ENCODE results near the gene HMGCR. TPM values are rescaled to one million over a fixed set of nuclear protein-coding genes. Genes with fewer than 3 reads are reported as not detected.

HMGCR gene
- total RNA-seq, 1 donor from 2014 or later, result 10.1 TPM

DNA sequence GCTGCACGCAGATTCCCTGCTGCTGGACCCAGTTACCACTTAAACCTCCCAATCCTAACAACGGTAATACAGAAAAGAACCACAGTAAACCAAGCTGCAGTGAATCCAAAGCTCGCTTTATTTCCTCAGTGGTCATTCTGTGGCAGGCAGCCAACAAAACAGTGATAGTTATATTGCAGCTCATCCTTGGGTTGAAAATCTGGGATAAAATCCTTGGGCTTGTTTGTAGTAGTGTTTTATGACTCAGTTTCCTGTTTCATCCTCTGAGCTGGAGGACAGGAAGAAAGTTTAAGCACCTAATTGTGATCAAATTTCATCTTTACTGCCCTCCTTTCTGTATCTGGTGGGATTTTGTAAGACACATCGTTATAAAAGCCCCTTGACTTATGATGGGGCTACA lies 31.4 kb downstream of the HMGCR start:
- no peak for DNase-seq
- no peak for ATAC-seq
- intact Hi-C loops (cut with micrococcal nuclease), result no loop called here

DNA sequence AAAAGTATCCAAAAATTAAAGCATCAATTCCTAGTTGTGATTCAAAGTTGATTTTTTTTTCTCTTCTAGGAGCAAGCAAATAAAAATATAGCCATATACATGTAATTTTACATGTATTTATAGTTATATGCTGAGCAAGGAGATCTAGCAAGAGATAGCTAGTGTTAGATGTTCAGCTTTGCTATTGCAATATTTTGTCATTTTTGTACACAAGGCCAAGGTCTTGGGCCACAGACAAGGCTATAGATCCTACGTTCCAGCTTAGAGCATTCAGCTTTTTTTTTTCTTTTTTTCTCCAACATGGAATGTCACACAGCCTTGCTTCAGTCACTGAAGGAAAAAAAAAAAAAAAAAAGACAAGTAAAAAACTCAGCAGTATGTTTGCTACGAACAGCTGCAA lies 36.8 kb downstream of the HMGCR start:
- ATAC-seq, result no peak
- DNase-seq, result no peak
- intact Hi-C loops (cut with micrococcal nuclease), result no loop called here

DNA sequence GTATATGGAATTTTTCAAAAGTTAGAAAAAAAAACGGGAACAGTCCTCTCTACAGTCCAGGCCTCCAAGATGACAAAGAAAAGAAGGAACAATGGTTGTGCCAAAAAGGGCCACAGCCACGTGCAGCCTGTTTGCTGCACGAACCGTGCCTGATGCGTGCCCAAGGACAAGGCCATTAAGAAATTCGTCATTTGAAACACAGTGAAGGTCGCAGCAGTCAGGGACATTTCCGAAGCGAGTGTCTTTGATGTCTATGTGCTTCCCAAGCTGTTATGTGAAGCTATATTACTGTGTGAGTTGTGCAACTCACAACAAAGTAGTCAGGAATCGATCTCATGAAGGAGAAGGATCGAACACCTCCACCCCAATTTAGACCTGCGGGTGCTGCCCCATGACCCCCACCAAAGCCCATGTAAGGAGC lies 37.4 kb downstream of the HMGCR start:
- no peak for ATAC-seq
- intact Hi-C loops (cut with micrococcal nuclease), result no loop called here
- no peak for DNase-seq

DNA sequence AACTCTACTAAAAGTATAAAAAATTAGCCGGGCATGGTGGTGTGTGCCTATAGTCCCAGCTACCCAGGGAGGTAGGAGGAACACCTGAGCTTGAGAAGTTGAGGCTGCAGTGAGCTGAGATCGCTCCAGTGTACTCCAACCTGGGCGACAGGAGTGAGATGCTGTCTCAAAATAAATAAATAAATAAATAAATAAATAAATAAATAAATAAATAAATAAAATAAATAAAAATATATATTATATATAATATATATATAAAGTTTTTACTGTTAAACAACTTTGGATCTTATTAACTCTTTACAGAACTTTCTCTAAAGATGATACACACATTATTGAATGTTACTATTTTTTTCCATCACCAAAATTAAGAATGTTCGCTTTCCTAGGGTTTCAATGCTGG lies 38.4 kb downstream of the HMGCR start:
- DNase-seq, result no peak
- intact Hi-C loops (cut with micrococcal nuclease), result no loop called here

DNA sequence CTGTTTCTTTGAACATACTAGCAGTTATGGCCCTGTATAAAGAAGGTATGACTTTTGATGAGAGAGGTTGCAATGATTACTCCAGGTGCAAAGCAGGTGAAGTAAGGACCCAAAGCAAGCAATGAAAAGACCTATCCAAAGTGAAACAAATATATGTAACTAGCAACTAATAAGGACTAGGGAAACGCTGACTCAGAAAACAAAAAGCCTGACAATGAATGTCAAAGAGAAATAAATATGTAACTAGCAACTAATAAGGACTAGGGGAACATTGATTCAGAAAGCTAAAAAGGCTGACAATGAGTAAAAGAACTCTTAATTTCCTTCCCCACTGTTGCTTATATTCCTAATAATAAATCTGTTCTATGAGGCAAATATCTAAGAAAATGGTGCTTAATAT lies 43.1 kb downstream of the HMGCR start:
- DNase-seq, result no peak
- intact Hi-C loops (cut with micrococcal nuclease), result no loop called here
- ATAC-seq, result no peak

More for the DNA sequence above, 38.4 kb downstream of the HMGCR start:
- no peak for ATAC-seq

DNA sequence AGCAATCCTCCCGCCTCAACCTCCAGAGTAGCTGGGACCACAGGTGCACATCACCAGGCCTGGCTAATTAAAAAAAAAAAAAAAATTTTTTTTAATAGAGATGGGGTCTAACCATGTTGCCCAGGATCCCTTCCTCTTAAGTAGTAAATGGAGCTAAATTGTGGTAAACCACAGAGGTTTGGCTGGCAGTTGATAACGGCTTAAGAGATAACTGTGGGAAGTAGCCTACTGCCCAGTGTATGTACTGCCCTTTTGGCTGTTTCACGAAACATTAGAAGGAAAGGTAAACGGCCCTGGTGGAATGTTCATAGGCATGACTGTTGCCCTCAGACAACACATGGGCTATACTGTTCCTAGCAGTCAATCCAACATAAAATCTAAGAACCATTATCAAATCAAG lies 44.4 kb downstream of the HMGCR start:
- ATAC-seq (no peak), DNase-seq (no peak)
- intact Hi-C loops (cut with micrococcal nuclease), result no loop called here

DNA sequence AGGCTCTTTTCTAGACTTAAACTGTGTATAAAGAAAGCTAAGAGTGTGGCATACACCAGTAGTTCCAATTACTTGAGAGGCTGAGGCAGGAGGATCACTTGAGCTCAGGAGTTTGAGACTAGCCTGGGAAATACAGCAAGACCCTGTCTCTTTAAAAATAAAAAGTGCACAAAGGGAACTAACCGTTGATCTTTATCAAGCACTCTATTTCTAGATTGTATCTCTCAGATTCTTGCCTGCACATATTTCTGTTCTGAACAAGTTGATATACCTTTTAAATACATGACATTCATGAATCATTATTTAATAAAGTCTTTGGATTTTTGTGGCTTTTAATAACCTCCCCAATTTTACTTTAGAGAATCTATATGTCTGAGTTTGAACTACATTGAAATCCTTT lies 47.2 kb downstream of the HMGCR start:
- intact Hi-C loops (cut with micrococcal nuclease), result no loop called here
- no peak for ATAC-seq
- no peak for DNase-seq

DNA sequence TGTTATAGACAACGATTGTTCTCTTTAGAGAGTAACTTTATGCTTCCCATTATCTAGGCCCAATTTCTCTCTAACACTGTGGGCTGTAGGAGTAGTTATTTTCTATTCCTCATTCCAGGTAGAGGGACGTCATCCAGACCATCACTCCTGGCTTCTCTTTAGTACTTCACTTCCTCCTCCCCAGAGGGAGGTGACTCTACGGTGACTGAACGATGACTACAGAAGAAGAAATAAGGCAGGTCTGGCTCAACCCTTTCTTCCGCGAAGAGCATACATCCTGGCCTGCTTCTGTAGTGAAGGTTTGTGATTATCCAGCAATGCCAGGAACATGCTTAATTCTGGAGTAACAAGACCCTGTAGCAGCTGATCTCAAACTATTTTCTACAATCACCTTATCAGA lies 50.8 kb downstream of the HMGCR start:
- ATAC-seq, result no peak
- intact Hi-C loops (cut with micrococcal nuclease), result no loop called here

DNA sequence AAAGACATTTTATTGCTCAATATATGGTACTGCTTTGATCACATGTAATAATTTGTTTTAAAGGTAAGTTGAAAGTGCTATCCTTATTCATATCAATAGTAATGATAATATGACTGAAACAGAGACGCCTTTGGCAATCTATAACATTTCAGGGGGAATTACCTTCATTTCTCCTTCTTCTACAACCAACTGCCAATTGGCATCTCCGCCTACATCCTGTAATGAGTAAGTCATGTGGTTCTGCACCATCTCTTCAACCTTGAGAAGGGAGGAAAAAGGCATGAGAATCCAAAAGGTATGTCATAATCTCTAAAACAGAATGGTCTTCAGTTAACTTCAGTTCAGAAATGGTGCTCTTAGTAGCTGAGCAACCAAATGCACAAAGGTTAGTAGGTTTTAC lies 52.4 kb downstream of the HMGCR start:
- no peak for DNase-seq
- intact Hi-C loops (cut with micrococcal nuclease), result no loop called here
- ATAC-seq, result no peak

More for the DNA sequence above, 50.8 kb downstream of the HMGCR start:
- DNase-seq, result no peak

DNA sequence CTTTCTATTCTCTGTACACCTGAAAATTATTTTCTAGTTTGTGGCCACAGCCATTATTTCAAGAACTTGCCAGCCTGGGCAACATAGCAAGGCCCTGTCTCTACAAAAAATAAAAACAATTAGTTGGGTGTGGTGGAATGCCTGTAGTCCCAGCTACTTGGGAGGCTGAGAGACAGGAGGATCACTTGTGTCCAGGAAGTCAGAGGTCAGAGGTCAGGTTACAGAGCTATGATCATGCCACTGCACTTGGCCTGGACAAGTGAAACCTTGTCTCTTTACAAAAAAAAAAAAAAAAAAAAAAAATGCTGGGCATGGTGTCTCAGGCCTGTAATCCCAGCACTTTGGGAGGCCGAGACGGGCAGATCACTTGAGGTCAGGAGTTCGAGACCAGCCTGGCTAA lies 58.3 kb downstream of the HMGCR start:
- intact Hi-C loops (cut with micrococcal nuclease), result no loop called here
- DNase-seq (no peak), ATAC-seq (no peak)

DNA sequence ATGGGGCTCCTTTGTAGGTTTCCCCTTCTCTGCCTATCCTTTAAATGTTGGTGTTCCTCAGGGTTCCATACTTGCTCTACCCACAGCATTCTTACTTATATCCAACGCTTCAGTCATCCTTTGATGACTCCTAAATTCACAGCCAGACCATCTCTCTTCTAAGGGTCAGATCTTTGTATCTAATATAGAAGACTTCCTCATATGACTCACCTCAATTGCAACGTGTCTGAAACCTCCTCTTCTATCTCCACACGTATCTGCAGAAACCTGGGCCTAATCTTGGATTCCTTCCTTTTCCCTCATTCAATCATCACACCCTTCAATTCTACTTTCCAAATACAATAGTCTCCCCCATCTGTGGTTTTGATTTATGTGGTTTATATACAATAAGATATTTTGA lies 68.3 kb downstream of the HMGCR start:
- ATAC-seq, result no peak
- DNase-seq, result no peak
- intact Hi-C loops (cut with micrococcal nuclease), result no loop called here

Other genes with a start within 250 kb of the HMGCR start
- gene ANKRD31, start 100.3 kb upstream of the HMGCR start, total RNA-seq, result not detected
- 29.3 TPM for gene CERT1, start 174.4 kb downstream of the HMGCR start, total RNA-seq
- gene POLK, start 174.7 kb downstream of the HMGCR start, total RNA-seq, result 22.2 TPM

Data from left ventricle myocardium superior (tissue), 1 donor.